HG02870 (cell line): ENCODE measurements around the gene HOXD1.

Source experiments
- ATAC-seq: cut with Tn5 transposase; IDR thresholded peaks from one replicate; pipeline ENCODE4 v1.9.1; 2021; ENCODE audit warnings: mild to moderate bottlenecking, moderate library complexity; ENCODE audit not compliant: unreplicated experiment

The HOXD1 gene

DNA sequence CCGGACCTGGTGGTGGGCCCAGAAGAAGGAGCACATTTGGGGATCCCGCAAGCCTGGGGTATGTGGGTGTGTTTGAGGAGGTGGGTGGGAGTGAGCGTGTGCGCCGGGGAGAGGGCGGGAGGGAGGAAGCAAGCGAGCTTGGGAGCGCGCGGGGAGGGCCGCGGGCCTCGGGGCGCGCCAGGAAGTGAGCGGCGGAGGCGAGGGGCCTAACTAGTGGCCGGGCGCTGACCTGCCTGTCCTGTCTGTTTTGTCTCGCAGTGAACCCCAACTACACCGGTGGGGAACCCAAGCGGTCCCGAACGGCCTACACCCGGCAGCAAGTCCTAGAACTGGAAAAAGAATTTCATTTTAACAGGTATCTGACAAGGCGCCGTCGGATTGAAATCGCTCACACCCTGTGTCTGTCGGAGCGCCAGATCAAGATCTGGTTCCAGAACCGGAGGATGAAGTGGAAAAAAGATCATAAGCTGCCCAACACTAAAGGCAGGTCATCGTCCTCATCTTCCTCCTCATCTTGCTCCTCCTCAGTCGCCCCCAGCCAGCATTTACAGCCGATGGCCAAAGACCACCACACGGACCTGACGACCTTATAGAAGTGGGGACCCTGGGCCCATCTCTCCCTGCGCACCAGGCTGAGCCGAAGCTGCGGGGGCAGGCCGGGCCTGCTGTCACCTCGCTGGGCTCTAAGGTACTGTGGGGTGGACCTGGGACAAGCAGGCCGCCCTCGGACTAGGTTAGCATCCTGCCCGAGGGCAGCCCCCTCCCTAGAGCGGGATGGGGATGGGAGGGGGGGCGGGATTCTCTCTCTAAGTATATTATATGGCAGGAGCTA lies 35.9 kb upstream of the HOXD1 start:
- ATAC-seq: no peak

DNA sequence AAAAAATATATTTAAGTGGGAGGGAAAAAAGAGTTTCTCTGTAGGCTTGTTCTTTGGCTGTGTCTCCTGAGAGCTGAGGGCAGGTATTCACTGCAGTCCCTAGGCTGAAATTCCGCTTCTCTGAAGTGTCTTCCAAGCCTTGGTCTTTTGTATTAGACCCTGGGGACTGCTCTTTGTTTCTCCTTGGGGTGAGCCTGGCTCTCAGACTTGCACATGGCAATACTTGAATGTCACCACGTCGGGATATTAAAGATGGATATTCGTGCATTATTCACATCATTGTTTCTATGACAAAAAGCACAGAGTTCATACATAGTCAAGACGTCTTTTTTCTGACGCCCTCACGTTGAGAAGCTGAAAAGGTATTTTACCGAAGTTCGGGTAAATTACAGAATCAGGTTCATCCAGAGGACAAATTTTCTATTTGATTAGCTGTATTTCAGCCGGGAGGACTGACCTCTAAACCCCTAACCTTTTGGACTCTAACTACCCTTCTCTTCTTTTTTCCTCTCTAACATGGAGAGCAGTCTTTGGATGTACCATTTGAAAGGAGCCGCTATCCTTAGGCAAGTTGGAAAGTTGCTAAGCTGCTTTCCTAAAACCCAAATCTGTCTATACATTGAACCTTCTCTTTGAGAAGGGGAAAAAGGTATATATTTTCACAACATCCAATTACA lies 33.8 kb upstream of the HOXD1 start:
- no peak for ATAC-seq

DNA sequence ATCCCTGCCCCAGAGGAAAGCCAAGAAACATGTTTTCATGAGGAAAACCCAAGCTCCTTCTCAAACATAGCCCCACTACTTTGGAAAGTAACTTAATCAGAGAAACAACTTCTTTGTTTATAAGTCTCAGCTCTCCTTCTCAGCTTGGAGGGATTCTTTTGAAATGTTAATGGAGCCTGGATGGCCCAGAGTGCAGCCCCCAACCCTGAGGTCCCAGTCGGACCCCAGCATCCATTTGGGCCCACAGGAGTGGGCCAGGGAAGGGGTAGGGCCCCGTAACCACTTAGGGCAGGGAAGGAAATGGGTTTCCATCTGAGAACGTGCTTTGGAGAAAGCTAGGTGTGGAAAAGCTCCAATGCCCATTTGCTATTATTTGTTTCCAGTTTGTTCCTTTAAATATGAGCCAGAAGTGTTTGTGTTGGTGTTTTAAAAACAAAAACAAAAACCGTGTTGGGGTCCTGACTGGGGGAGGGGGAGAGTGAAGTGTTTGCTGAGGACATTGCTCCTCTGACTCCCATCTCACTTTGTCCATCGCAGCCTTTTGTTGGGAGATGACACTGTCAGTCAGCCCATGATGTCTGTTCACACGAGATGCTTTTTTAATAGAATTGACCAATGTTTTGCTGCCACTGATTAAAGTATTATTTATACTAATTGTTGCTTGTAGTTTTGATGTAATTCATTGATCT lies 33.0 kb upstream of the HOXD1 start:
- ATAC-seq: no peak

GRCh38 chr2:176156301-176156806 lies 32.1 kb upstream of the HOXD1 start:
- no peak for ATAC-seq

DNA sequence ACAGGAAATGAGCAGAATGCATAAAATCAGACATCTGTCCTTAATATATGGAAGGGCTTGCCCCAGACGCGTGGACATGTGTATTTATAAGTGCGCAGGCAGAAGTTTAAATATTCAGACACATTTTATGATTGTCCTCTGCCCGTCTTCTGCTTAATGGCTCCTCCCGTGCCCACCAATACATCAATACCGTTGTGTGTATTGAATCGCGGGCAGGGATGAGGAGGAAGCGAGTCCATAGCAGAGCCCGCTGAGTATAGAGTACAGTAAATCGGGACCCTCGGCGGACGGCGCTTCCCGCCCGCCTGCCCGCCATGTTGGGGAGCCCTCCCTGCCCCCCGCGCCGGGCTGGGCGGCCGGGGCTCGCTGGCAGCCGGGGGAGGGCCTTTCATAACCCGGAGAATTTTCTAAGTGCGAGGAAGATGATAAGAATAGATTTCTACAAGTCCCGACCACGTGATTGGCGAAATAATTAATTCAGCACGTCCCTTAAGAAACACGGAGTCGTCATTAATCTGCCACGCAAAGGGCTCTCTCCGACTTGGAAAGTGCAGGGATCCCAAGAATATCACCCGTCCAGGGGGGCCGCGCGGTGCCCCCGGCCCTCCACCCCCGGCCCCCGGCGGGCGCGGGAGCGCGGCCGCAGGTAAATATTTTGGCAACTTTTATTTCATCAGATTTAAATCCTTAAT lies 31.5 kb upstream of the HOXD1 start, which contains the start of gene HOXD3:
Gene HOXD3 (plus strand): TSS at position 501 of the 692 bp plus-strand sequence. CDS start 11,808 bp downstream, outside the sequence.
- no peak for ATAC-seq

DNA sequence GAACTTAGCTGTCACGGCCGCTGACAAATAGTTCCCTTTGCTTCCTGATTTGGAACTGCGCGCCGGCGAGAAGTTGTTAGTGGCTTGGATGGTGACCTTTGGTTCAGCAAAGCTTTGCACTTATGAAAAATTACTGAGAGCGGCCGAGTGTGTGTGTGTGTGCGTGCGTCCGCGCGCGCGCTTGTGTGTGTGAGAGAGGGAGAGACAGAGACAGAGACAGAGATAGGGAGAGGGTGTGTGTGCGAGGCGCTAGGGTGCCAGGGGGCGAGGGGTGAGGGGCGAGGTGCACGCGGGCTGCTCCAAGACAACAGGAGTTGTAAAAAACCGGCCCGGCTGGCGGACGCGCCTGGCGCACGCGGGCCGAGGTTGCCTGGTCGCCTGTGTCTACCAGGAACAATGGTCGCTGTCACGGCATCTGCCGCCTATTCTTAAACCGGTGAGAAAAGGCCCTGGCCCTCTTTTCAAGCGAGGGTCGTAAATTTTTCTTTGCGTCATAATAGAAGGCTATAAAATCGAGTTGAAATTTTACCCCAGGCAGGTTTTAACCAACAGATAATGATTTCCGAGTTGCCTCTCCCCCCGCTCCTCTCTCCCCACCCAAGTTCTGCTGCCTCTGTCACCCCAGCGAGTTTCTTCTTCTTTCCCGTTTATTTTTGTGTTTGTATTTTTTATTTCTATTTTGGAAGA lies 30.8 kb upstream of the HOXD1 start:
- no peak for ATAC-seq

- ATAC-seq: no peak
Measured at GRCh38 chr2:176158186-176158591, 30.3 kb upstream of the HOXD1 start.

DNA sequence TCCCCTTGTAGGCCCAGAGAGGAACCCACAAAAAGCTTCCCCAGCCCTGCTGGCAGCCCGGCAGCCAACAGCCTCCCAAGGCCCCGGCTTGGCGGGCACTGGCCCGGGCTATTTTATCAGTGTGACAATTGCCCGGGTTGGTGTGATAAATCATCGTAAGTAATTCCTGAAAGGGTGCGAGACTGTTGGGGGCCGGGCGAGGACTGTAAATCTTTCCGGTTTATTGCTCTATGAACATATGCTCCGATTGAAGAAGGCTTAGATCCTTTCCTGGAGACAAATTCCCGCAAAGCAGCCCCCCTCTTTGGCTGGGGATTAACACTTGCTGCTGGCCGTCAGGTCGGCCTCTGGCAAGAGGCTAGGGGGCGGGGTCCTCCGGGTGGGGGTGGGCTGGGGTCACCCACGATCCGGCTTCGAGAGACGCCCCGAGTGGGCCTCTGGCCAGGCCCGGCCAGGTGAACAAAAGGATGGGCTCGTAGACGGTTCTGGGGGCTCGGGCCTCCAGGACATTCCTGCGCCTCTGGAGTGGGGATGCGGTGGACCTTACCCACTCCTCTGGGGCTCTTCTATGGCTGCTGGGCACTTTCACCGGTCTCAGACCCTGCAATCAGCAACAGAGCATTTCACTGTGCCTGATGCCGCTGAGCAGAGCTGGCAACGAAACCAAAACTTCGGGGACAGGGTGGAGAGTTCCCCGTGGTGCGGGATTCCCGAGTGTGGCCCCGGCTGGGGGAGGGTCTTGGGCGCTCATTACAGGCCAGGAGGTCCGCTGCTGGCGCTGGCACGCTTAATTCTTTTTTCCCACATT lies 29.4 kb upstream of the HOXD1 start:
- no peak for ATAC-seq

- no peak for ATAC-seq
Measured at GRCh38 chr2:176159663-176160250, 28.7 kb upstream of the HOXD1 start.

DNA sequence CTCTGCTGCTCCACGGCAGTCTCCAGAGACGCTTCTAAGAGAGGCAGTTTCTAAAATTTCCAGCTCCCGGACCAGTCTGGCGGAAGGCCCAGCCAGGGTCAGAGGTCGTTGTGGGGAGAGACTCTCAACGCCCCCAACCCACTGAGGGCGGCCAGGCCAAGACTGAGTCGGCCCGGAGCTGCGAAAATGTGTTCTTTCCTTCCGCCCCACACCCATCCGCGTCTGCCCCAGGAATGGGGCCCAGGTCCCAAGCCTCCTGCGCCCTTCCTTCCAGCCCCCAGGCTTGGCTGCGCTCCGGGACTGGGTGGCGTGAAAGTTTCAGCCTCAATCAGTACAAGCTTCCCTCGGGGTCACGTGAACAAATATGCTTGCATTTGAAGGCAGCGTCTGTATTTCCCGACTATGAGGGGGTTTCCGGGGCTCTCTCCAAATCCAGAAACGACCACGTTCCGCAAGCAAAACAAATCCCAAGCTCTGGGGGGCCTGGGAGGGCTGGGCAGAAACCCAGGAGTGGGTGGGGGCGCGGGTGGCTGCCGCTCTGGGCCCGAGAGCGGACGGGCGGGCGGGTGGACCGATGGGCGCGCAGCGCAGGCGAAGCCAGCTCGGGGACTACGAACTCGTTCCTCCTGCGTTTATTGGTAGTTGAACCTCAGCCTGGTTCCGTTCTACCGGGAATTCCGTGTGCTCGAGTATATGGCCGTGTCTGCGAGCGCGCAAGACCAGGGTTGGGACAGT lies 28.1 kb upstream of the HOXD1 start:
- ATAC-seq: no peak

- no peak for ATAC-seq
Measured at GRCh38 chr2:176160986-176161824, 27.3 kb upstream of the HOXD1 start.

DNA sequence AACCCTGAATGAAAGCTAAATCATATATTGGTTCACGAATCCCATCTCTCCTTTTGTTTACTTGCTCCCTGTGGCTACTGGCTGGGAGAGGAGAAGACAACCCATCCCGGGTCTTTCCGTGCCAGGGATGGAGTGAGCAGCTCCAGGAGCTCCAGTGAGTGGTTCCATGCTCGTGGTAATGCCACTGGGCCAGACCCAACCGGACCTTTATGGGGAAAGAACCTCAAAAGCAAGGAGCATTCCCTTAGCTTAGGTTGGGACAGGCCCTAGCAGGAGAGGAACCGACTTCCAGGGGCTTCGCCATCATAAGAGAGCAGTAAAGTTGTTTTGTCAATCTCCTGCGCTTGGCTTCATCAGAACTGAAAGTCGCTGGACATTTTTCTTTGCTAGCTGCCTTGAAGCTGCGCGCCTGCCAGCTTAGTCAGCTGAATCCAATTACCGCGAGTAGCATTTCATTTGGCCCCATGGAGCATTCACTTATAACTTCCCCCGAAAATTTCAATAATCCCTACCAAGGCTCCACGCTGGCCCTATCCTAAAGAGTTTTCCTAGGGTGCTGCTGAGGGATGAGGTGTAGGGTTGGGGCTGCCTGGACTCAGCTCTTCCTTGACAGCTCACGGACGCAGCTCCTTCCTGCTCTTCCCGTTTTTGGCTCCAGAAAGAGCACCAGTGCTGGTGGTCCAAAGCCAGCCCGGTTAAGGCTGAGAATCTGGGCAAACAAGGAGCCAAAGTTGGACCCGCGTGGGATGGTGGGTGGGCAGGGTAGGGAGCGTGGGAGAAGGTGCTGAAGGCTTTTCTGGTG lies 26.4 kb upstream of the HOXD1 start:
- no peak for ATAC-seq

DNA sequence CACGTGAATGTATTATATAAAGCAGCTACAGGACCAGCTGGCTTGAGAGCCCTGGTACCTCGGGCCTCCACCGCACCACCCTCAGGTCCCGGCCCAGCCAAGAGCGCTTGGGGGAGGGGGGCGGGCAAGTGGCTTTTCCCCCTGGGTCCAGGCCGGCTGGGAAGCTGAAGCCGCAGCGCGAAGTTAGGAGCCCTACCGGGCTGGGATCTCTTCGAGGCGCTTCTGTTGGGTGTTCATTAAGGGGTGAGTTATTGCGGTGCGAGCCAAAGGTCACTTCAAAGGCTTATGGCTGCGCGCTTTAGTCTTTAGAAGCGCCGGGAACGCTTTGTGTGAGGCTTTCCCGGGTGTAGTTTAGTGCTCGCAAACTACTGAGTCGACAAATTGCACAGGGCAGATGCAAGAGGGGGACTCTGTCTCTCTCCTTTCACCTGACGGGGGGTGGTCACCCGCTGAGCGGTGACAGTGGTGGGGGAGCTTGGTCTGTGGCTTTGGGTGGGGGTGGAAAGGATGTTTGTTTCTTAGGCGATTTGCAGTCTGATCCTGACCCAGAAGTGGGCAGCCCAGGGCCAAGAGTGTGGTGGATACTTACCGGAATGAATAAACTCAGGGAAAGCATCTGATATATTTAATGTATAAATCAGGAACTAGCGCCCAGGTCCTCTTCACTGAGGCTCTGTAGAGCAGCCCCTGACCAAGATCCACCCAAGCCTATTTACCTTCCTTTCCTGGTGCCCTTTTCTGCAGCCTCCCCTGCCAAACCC lies 25.4 kb upstream of the HOXD1 start:
- ATAC-seq: no peak

DNA sequence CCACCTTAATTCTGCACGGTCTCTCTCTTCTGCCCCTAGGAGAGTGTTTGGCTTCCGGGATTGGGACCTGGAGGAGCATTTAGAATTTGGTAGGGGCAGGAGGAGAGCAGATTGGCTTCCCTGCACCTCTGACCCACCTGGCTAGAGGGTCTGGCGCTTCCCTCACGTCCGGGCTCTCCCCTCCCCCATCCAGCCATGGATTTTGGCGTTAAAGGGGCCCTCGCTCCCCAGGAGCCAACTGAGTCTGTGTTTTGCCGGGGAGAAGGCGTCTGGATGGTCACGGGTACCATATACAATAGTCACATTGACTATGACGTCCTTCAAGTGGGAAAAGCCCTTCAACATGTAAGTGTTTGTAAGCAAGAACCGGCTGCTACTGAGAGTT lies 24.8 kb upstream of the HOXD1 start:
- no peak for ATAC-seq

DNA sequence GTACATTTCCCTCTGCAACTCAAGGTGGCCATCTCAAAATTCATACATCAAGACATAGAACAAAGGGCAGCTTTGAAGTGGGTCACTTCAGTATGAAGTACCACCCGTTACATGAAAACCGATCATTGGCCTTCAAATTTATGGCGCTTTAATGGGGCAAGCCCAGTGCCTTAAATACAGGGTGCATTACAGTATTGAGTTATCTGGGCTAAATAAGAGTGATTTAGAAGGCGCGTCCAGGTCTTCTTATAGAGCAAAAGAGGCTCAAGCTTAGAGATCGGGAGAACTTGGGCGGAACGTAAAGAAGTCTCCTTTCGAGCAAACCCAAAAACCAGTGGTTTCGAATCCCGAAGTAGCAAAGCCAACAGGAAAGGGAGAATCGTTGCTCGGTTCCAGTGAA lies 24.3 kb upstream of the HOXD1 start:
- no peak for ATAC-seq
